ENCODE results near the gene RFX8. TPM values are rescaled to one million over a fixed set of nuclear protein-coding genes. Genes with fewer than 3 reads are reported as not detected.
"Not testable (repeated sequence)": the region's sequence is repeated elsewhere in the genome, so short reads cannot be mapped to it uniquely, and the experiment has no call there.

The RFX8 gene
- total RNA-seq, 2 donors from 2014 or later = 0.14 to 0.85 TPM

DNA sequence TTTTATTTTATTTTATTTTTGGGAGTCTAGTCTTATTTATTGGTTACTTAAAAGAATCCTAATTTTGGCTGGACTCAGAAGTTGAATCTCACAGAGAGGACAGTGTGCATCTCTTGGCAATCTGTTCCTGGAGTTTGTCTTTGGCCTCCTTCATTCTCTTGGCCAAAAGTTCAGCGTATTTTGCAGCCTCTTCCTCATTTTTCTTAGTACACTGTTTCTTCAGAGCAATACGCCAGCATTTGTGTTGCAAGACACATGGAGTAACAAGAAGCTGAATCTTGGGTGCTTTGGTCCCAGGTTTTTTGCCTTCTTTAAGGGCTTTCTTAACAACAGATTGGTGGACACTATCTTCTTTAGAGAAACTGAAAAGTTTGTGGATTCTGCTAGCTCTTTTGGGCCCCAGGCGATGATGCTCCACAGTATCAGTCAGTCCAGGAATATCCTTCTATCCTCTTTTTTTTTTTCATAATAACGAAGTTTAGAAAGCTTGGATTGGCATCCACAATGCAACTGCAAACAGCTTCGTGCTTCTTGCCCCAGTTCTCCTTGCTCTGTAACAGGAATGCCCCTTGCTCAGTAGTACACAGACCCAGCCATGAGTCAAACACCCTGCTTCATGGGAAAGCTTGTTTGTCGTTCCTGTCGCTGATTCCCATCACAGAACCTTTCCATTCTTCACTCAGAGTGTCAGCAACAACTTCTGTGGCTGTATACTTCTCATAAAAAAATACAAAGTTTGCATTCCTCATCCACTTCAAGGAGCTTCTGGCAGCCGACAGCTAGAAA lies 34.8 kb upstream of the RFX8 start:
- ATAC-seq (ENCODE audit: insufficient number of reproducible peaks, low FRiP score, low read depth) = no peak
- TF ChIP-seq, protein P1, sequence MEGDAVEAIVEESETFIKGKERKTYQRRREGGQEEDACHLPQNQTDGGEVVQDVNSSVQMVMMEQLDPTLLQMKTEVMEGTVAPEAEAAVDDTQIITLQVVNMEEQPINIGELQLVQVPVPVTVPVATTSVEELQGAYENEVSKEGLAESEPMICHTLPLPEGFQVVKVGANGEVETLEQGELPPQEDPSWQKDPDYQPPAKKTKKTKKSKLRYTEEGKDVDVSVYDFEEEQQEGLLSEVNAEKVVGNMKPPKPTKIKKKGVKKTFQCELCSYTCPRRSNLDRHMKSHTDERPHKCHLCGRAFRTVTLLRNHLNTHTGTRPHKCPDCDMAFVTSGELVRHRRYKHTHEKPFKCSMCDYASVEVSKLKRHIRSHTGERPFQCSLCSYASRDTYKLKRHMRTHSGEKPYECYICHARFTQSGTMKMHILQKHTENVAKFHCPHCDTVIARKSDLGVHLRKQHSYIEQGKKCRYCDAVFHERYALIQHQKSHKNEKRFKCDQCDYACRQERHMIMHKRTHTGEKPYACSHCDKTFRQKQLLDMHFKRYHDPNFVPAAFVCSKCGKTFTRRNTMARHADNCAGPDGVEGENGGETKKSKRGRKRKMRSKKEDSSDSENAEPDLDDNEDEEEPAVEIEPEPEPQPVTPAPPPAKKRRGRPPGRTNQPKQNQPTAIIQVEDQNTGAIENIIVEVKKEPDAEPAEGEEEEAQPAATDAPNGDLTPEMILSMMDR (IDR thresholded peaks at IDR 0.05) = no peak
- no peak overlapping the region for H3K4me3 ChIP-seq
- H3K4me1 ChIP-seq (ENCODE audit: control insufficient read depth in 1 of 2, low read depth in 2 of 2) = no peaks in the 10 kb centered on the region
- DNase-seq (ENCODE audit: low spot score) = no peak
- no peaks in the 10 kb centered on the region for H3K36me3 ChIP-seq
- no peaks in the 10 kb centered on the region for H3K27me3 ChIP-seq (replicated peaks; ENCODE audit: insufficient read depth)
- H3K9me3 ChIP-seq = no peaks in the 10 kb centered on the region
- H3K27ac ChIP-seq = no peak overlapping the region

DNA sequence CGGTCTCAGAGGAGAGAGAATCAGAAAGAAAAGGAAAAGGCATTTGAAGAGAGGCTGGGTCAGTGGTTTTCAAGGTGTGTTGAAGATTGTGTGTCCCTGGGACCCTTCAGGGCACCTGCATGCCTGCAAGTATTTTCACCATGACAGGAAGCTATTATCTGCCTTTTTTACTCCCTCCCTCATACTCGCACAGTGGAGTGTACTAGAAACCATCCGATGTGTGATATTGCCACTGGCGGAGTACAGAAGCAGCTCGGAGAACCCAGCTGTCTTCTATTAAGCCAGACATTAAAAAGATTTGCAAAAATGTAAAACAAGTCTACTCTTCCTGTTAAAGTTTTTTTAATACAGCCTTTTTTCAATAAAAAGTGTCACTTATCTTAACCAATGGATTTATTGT lies 33.7 kb upstream of the RFX8 start:
- TF ChIP-seq, protein P1 (IDR thresholded peaks at IDR 0.05) = no peak
- no peaks in the 10 kb centered on the region for H3K4me1 ChIP-seq (ENCODE audit: control insufficient read depth in 1 of 2, low read depth in 2 of 2)
- H3K36me3 ChIP-seq = no peaks in the 10 kb centered on the region
- H3K27ac ChIP-seq = no peak overlapping the region
- no peaks in the 10 kb centered on the region for H3K27me3 ChIP-seq (replicated peaks; ENCODE audit: insufficient read depth)
- H3K4me3 ChIP-seq = no peak overlapping the region
- no peak for ATAC-seq (ENCODE audit: insufficient number of reproducible peaks, low FRiP score, low read depth)
- no peak for DNase-seq (ENCODE audit: low spot score)
- no peaks in the 10 kb centered on the region for H3K9me3 ChIP-seq

DNA sequence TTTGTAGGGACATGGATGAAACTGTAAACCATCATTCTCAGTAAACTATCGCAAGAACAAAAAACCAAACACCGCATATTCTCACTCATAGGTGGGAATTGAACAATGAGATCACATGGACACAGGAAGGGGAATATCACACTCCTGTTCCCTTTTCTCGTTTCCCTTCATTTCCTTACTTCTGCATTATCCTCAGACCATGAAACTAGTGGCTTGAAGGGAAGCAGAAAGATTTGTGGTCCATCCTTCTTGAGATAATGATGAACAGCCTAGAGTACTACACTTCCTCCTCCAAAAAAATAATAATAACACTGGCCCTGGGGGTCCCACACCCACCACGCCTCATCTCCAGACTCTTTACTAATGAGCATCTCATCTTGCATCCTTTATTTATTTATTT lies 30.4 kb upstream of the RFX8 start:
- not testable (repeated sequence) for H3K4me3 ChIP-seq; H3K36me3 ChIP-seq; H3K27ac ChIP-seq; DNase-seq (ENCODE audit: low spot score); H3K9me3 ChIP-seq; ATAC-seq (ENCODE audit: insufficient number of reproducible peaks, low FRiP score, low read depth); H3K27me3 ChIP-seq (replicated peaks; ENCODE audit: insufficient read depth)
- H3K4me1 ChIP-seq (ENCODE audit: control insufficient read depth in 1 of 2, low read depth in 2 of 2) = peaks cover 0 to 12% of the 10 kb centered on the region in 2 donors

DNA sequence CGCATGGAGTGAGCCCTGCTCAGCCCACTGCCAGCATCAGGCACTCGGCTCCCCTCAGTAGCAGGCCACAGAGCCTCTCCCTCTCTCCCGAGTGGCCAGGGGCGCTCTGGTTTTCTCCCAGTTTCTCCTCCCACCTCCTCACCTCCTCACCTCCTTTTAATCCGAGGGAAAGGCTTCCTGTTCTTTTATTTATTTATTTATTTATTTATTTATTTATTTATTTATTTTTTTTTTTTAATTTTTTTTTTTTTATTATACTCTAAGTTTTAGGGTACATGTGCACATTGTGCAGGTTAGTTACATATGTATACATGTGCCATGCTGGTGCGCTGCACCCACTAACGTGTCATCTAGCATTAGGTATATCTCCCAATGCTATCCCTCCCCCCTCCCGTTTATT lies 29.8 kb upstream of the RFX8 start:
- not testable (repeated sequence) for H3K27me3 ChIP-seq (replicated peaks; ENCODE audit: insufficient read depth); ATAC-seq (ENCODE audit: insufficient number of reproducible peaks, low FRiP score, low read depth); H3K4me3 ChIP-seq; DNase-seq (ENCODE audit: low spot score); H3K9me3 ChIP-seq; H3K27ac ChIP-seq; H3K36me3 ChIP-seq
- H3K4me1 ChIP-seq (ENCODE audit: control insufficient read depth in 1 of 2, low read depth in 2 of 2) = peaks cover 0 to 16% of the 10 kb centered on the region in 2 donors

DNA sequence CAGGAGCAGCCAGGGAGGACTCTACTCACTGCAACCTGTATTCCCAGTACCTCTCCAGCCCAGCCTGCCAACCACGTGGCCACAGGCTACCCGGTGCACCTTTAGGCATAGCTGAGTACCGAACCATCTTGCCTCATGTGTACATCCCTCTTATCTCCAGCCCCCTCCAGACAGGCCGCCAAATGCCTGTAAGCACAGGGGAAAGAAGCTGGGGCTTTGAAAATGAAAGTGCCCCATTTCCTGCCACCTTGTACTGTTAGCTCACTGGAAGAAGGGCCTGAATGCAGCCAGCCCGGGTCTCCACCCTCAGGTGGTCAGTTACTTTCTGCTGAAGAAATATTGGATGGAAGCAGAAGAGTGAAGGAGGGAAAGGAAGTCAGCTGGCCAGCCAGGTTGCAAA lies 27.2 kb upstream of the RFX8 start:
- no peaks in the 10 kb centered on the region for H3K27me3 ChIP-seq (replicated peaks; ENCODE audit: insufficient read depth)
- H3K9me3 ChIP-seq = no peaks in the 10 kb centered on the region
- peaks cover 0 to 16% of the 10 kb centered on the region in 2 donors for H3K4me1 ChIP-seq (ENCODE audit: control insufficient read depth in 1 of 2, low read depth in 2 of 2)
- no peak overlapping the region for H3K27ac ChIP-seq
- H3K4me3 ChIP-seq = no peak overlapping the region
- TF ChIP-seq, protein P1 (IDR thresholded peaks at IDR 0.05) = no peak
- H3K36me3 ChIP-seq = no peaks in the 10 kb centered on the region
- DNase-seq (ENCODE audit: low spot score) (no peak), ATAC-seq (ENCODE audit: insufficient number of reproducible peaks, low FRiP score, low read depth) (no peak)

DNA sequence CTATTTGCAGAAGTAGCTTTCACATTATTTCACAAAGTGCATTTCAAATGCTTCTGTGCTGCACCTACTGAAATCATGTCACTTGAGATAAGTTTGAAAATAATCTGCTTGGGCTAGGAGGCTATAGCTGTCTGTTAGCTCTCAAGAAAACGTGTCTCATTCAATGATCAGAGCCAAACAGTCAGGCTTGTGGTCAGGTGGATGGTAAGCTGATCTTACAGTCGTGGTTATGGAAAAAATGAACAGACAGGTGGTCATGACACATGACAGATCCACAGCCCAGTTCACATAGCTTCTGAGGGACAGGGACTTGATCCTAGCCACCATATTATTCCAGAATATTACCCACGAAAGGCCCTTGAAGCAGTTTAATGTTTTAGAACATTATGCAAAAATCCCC lies 26.5 kb upstream of the RFX8 start:
- peaks cover 0 to 16% of the 10 kb centered on the region in 2 donors for H3K4me1 ChIP-seq (ENCODE audit: control insufficient read depth in 1 of 2, low read depth in 2 of 2)
- no peaks in the 10 kb centered on the region for H3K27me3 ChIP-seq (replicated peaks; ENCODE audit: insufficient read depth)

More for the DNA sequence above, 26.5 kb upstream of the RFX8 start:
- Histone ChIP-seq H3K36me3 (no peaks in the 10 kb centered on the region), H3K4me3 (no peak overlapping the region), H3K9me3 (no peaks in the 10 kb centered on the region), H3K27ac (no peak overlapping the region)
- TF ChIP-seq, protein P1 (IDR thresholded peaks at IDR 0.05) = no peak
- ATAC-seq (ENCODE audit: insufficient number of reproducible peaks, low FRiP score, low read depth) (no peak), DNase-seq (ENCODE audit: low spot score) (no peak)

Data from thoracic aorta (tissue), 2 donors.